Measurements from ENCODE around the gene PNLIPRP1. TPM values are rescaled to one million over a fixed set of nuclear protein-coding genes. Genes with fewer than 3 reads are reported as not detected.

The PNLIPRP1 gene
- total RNA-seq, 1 experiment from 2014 or later = not detected

GRCh38 chr10:116599991-116600390, 9.2 kb downstream of the PNLIPRP1 start:
- no peak for DNase-seq (ENCODE audit: low spot score)

GRCh38 chr10:116602648-116603400, 12.1 kb downstream of the PNLIPRP1 start:
- DNase-seq (ENCODE audit: low spot score) = no peak

DNA sequence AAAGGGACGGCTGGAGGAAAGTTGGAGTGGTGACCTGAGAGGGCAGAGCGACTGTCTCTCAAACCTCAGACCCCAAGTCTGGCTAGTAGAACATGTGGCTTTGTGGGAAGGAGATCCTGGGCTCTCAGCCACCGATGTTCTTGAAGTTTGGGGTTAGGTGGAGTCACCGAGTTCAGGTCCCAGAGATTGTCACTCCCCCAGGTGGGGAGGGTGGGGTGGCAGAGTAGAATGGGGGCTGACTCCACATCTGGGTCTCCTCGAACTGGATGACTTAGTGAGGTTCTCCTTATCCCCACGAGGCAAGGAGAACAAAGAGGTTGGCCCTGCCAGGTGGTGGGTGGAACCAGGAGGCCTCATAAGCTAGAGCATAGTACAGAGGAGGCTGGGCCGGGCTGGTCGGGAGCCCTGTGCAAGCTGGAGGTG, 15.3 kb downstream of the PNLIPRP1 start:
- no peak for DNase-seq (ENCODE audit: low spot score)

DNA sequence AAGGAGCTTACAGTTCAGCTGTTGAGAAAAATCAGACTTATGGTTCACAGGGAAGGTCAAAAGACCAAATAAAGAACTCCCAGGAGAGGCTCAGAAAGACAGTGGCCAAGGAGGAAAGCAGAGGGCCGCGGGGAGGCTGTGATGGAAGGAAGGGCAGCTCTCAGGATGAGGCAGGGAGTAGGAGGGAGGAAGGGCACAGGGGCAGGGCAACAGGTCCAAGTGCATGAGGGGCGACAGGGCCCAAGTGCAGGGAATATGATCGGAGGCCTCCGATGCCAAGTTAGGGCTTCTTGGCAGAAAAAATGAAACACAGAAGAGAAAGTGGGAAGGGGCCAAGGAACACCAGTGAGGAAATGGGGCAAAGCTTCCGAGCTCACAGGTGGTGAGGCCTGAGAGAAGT, 16.6 kb downstream of the PNLIPRP1 start:
- DNase-seq (ENCODE audit: low spot score) = no peak

GRCh38 chr10:116608686-116609594, 18.2 kb downstream of the PNLIPRP1 start:
- no peak for DNase-seq (ENCODE audit: low spot score)

DNA sequence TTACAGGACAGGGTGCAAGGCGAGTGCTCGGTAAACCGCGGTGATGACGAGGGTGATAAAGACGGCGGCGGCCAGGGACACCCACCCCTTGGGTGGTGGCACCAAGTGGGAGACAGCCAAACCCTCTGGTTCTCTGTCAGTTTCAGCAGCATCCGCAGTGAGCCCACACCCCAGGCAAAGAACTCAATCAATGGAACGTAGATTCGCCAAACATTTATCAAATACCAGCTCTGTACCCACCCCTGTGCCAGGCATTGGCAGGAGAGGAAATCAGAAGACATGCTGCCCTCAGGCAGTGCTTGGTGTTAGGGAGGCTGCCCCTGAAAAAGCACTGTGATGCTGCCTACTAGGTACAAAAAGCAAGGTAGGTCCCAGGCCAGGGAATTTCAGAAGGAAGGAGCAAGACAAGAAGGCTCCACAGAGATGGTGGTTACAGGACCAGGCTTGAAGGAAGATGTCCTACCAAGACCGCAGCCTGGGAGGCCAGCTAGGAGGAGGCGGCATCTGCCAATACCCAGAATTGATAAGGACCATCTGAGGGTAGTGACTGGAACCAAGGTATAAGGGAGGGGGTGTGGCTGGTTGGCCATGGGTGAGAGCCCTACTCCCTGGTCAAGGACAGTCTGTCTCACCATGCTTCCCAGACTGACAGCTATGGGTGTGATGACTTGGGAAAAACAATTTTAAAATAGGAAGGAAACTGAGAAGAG, 19.8 kb downstream of the PNLIPRP1 start:
- DNase-seq (ENCODE audit: low spot score) = no peak

DNA sequence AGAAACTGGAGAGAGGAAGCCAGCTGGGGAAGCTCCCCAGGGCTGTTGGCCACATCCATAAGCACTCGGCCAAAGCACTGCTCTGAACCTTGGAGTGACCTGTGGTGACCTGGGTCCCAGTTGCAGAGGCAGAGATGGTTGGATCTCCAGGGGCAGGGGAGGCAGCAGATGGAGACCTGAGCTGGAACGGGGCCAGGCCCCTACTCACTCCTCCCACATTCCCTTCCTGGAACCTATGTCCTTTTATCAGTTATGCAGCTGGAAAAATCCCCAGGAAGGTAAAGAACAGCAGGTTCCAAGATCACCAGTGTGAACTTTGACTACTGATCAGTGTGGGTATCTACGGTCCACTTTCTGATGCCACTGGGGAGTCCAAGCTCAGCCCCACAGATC, 20.4 kb downstream of the PNLIPRP1 start:
- DNase-seq (ENCODE audit: low spot score) = no peak

- no peak for DNase-seq (ENCODE audit: low spot score)
Observed at GRCh38 chr10:116612107-116612769, 21.5 kb downstream of the PNLIPRP1 start.

DNA sequence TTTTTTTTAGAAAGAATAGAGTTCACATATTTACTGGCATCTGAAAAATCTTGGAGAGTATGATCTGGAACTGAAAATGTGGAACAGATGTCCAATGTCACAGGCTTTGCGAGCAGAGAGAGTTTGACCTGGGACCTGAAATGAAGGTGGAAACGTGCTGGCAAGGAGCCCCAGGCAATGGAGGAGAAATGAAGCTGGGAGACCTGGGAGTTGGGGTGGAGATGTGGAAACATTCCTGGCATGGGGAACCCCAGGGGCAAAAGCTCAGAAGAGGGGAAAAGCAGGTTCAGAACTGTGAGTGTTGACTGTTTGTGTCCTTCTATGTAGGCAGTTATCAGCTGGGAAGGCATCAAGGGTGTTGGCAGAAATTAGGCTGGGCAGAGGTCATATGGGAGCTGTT, 22.7 kb downstream of the PNLIPRP1 start:
- no peak for DNase-seq (ENCODE audit: low spot score)

GRCh38 chr10:116614796-116615195, 24.0 kb downstream of the PNLIPRP1 start:
- DNase-seq (ENCODE audit: low spot score) = no peak

GRCh38 chr10:116615199-116615776, 24.5 kb downstream of the PNLIPRP1 start:
- no peak for DNase-seq (ENCODE audit: low spot score)

GRCh38 chr10:116620423-116621400, 30.0 kb downstream of the PNLIPRP1 start, which contains the start of gene PNLIPRP2:
Gene PNLIPRP2, plus strand, starts transcription at chr10:116620953.
- DNase-seq (ENCODE audit: low spot score) = no peak

- no peak for DNase-seq (ENCODE audit: low spot score)
Observed at GRCh38 chr10:116621476-116621875, 30.7 kb downstream of the PNLIPRP1 start.

DNA sequence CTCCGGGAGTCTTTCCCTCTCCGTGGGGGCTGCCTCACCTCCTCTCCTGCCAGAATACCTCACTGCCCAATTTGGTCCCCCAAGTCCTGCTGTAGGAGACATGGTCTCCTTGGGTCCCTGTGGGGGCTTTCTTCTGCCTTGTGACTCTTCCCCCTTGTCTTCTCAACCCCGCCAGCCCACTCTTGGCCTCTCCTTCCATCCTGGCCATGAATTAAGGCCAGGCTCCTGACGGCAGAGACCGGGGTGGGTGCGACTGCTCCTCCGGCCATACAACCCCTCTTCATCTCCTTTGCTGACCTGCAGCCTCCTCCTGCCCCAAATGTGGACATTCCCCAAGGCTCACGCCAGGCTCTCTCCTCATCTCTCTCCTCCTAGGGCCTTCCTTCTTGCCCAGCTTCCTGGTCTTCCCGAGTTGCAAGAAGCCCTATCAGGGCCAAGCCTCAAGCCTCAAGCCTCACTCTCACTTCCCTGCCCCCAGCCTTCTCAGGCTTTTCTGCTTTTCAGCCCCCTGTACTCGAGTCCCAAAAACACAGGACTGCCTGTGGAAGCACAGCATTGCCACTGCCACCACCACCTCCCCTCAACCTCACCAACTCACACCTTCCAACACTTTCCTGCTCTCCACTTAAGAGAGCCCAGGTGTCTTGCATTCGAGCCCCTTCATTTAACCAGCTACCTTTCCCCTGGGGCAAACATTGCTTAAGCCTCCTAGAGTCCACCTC, 31.3 kb downstream of the PNLIPRP1 start:
- no peak for DNase-seq (ENCODE audit: low spot score)

GRCh38 chr10:116625845-116626244, 35.1 kb downstream of the PNLIPRP1 start:
- DNase-seq (ENCODE audit: low spot score) = no peak

DNA sequence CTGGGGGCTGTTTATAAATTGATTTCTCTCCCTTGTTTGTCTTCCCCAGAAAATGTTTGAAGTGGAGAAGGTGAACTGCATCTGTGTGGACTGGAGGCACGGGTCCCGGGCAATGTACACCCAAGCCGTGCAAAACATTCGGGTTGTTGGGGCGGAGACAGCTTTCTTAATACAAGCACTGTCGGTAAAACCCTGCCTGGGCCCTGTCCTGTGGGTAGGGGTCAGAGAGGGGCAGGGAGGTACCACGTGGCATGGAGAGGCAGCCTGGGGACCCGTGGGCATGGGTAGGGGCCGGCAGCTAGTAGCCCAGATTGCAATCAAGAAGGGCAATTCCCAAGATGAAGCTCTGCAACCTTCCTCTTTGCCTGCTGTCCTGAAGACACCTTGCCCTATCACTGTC, 36.1 kb downstream of the PNLIPRP1 start:
- no peak for DNase-seq (ENCODE audit: low spot score)

DNA sequence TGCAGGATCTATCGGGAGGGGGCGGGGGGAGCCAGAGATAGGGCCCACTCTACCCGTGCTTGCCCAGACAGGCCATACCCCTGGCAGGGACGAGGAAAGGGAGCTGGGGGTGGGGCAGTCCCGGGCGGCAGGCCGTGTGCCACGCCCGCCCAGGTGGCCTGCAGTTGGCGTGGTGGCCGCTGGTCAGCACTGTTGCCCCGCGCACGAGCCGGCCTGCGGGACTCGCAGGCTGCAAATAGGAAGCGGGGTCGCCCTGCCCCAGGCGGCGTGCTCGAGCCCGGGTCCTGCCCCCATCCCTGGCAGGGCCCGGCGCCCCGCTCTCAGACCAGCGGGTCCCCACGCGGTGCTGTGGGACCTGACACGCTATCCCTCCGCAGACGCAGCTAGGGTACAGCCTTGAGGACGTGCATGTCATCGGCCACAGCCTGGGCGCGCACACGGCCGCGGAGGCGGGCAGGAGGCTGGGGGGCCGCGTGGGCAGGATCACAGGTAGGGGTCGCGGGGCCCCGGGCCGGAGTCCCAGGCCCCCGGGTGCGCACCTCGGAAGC, 36.7 kb downstream of the PNLIPRP1 start:
- no peak for DNase-seq (ENCODE audit: low spot score)

- DNase-seq (ENCODE audit: low spot score) = no peak
Observed at GRCh38 chr10:116629340-116629739, 38.6 kb downstream of the PNLIPRP1 start.

DNA sequence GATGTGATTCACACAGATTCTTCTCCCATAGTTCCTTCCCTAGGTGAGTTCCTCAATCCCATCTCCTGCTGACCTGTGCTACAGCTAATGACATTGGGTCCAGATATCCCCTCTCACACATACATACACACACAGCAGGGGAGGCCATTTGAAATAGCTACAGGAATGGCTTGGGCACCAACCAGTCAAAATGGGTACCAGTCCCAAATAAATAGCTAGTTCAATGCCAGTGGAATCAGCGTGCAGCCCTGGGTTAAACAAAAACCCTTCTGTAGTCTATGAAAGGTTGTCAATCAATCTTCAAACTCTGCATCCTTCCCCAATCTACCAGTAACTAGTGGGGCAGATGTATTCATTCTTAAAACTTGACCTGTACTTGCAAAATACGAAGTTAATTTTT, 39.3 kb downstream of the PNLIPRP1 start:
- DNase-seq (ENCODE audit: low spot score) = no peak
